ENCODE measurements around the gene KCNA3. TPM values are rescaled to one million over a fixed set of nuclear protein-coding genes. Genes with fewer than 3 reads are reported as not detected.

The KCNA3 gene
- total and polyA plus RNA-seq, 2 donors: 4.6 to 22.9 TPM

GRCh38 chr1:110638556-110638955 lies 36.2 kb downstream of the KCNA3 start:
- no peaks in the 10 kb centered on the region for H3K27me3 ChIP-seq (ENCODE audit: control insufficient read depth in 2 of 2, insufficient read depth in 1 of 2, low read length in 1 of 2)
- DNase-seq (ENCODE audit: low read depth in 6 of 9, low spot score in 9 of 9): peak in 1 of 9 donors; percentile 72
- no peaks in the 10 kb centered on the region for H3K36me3 ChIP-seq (ENCODE audit: control insufficient read depth in 2 of 2, insufficient read depth in 2 of 2, low read length in 1 of 2)
- peak overlapping the region; percentile 64 to 96 for H3K27ac ChIP-seq (ENCODE audit: low read depth in 1 of 2, low read length in 1 of 2)
- peaks cover 58 to 80% of the 10 kb centered on the region in 2 donors for H3K4me1 ChIP-seq (ENCODE audit: control insufficient read depth in 2 of 2, insufficient read depth in 2 of 2, low read length in 2 of 2)
- no peak overlapping the region for H3K4me3 ChIP-seq (ENCODE audit: low read length in 2 of 2)
- WGBS: 58% methylated on average over 6 of the region's 6 CpGs
- H3K9me3 ChIP-seq (ENCODE audit: control insufficient read depth in 2 of 2, insufficient read depth in 1 of 2, low read length in 1 of 2): no peaks in the 10 kb centered on the region

GRCh38 chr1:110638058-110638457 lies 36.7 kb downstream of the KCNA3 start:
- H3K27ac ChIP-seq (ENCODE audit: low read depth in 1 of 2, low read length in 1 of 2): peak overlapping the region; percentile 19 to 96
- no peak for DNase-seq (ENCODE audit: low read depth in 6 of 9, low spot score in 9 of 9)

GRCh38 chr1:110637475-110637874 lies 37.3 kb downstream of the KCNA3 start:
- Histone ChIP-seq H3K4me1 (ENCODE audit: control insufficient read depth in 2 of 2, insufficient read depth in 2 of 2, low read length in 2 of 2) (peaks cover 67 to 87% of the 10 kb centered on the region in 2 donors), H3K27ac (ENCODE audit: low read depth in 1 of 2, low read length in 1 of 2) (peak overlapping the region; percentile 62 to 96), H3K9me3 (ENCODE audit: control insufficient read depth in 2 of 2, insufficient read depth in 1 of 2, low read length in 1 of 2) (no peaks in the 10 kb centered on the region), H3K36me3 (ENCODE audit: control insufficient read depth in 2 of 2, insufficient read depth in 2 of 2, low read length in 1 of 2) (no peaks in the 10 kb centered on the region), H3K27me3 (ENCODE audit: control insufficient read depth in 2 of 2, insufficient read depth in 1 of 2, low read length in 1 of 2) (no peaks in the 10 kb centered on the region), H3K4me3 (ENCODE audit: low read length in 2 of 2) (no peak overlapping the region)
- peak in 1 of 9 donors; percentile 47 for DNase-seq (ENCODE audit: low read depth in 6 of 9, low spot score in 9 of 9)
- WGBS: 73% methylated on average over 3 of the region's 3 CpGs

More at GRCh38 chr1:110638058-110638457, 36.7 kb downstream of the KCNA3 start:
- Histone ChIP-seq H3K4me3 (ENCODE audit: low read length in 2 of 2) (no peak overlapping the region), H3K4me1 (ENCODE audit: control insufficient read depth in 2 of 2, insufficient read depth in 2 of 2, low read length in 2 of 2) (peaks cover 61 to 81% of the 10 kb centered on the region in 2 donors), H3K36me3 (ENCODE audit: control insufficient read depth in 2 of 2, insufficient read depth in 2 of 2, low read length in 1 of 2) (no peaks in the 10 kb centered on the region), H3K27me3 (ENCODE audit: control insufficient read depth in 2 of 2, insufficient read depth in 1 of 2, low read length in 1 of 2) (no peaks in the 10 kb centered on the region), H3K9me3 (ENCODE audit: control insufficient read depth in 2 of 2, insufficient read depth in 1 of 2, low read length in 1 of 2) (no peaks in the 10 kb centered on the region)
- WGBS: 67% methylated on average over 2 of the region's 2 CpGs

- Histone ChIP-seq H3K4me1 (ENCODE audit: control insufficient read depth in 2 of 2, insufficient read depth in 2 of 2, low read length in 2 of 2) (peaks cover 77 to 94% of the 10 kb centered on the region in 2 donors), H3K36me3 (ENCODE audit: control insufficient read depth in 2 of 2, insufficient read depth in 2 of 2, low read length in 1 of 2) (no peaks in the 10 kb centered on the region), H3K9me3 (ENCODE audit: control insufficient read depth in 2 of 2, insufficient read depth in 1 of 2, low read length in 1 of 2) (no peaks in the 10 kb centered on the region), H3K4me3 (ENCODE audit: low read length in 2 of 2) (peak overlapping the region; percentile 5 to 9), H3K27me3 (ENCODE audit: control insufficient read depth in 2 of 2, insufficient read depth in 1 of 2, low read length in 1 of 2) (no peaks in the 10 kb centered on the region), H3K27ac (ENCODE audit: low read depth in 1 of 2, low read length in 1 of 2) (peak overlapping the region; percentile 91 to 96)
- DNase-seq (ENCODE audit: low read depth in 6 of 9, low spot score in 9 of 9): peak in 4 of 9 donors; percentile 67 to 88 (median 68)
- 27% methylated on average over 4 of the region's 4 CpGs for WGBS
Measured at GRCh38 chr1:110636149-110636935, 38.4 kb downstream of the KCNA3 start.

- no peak for DNase-seq (ENCODE audit: low read depth in 6 of 9, low spot score in 9 of 9)
- peak overlapping the region; percentile 88 to 96 for H3K27ac ChIP-seq (ENCODE audit: low read depth in 1 of 2, low read length in 1 of 2)
Measured at GRCh38 chr1:110635434-110635833, 39.3 kb downstream of the KCNA3 start.

GRCh38 chr1:110634455-110635311 lies 40.1 kb downstream of the KCNA3 start:
- WGBS: 69% methylated on average over 7 of the region's 7 CpGs
- H3K36me3 ChIP-seq (ENCODE audit: control insufficient read depth in 2 of 2, insufficient read depth in 2 of 2, low read length in 1 of 2): no peaks in the 10 kb centered on the region
- H3K4me3 ChIP-seq (ENCODE audit: low read length in 2 of 2): no peak overlapping the region
- H3K9me3 ChIP-seq (ENCODE audit: control insufficient read depth in 2 of 2, insufficient read depth in 1 of 2, low read length in 1 of 2): no peaks in the 10 kb centered on the region
- H3K27me3 ChIP-seq (ENCODE audit: control insufficient read depth in 2 of 2, insufficient read depth in 1 of 2, low read length in 1 of 2): no peaks in the 10 kb centered on the region
- peak in 1 of 9 donors; percentile 63 for DNase-seq (ENCODE audit: low read depth in 6 of 9, low spot score in 9 of 9)
- peak overlapping the region; percentile 80 to 96 for H3K27ac ChIP-seq (ENCODE audit: low read depth in 1 of 2, low read length in 1 of 2)
- peaks cover 79 to 92% of the 10 kb centered on the region in 2 donors for H3K4me1 ChIP-seq (ENCODE audit: control insufficient read depth in 2 of 2, insufficient read depth in 2 of 2, low read length in 2 of 2)

More at GRCh38 chr1:110635434-110635833, 39.3 kb downstream of the KCNA3 start:
- Histone ChIP-seq H3K4me1 (ENCODE audit: control insufficient read depth in 2 of 2, insufficient read depth in 2 of 2, low read length in 2 of 2) (peaks cover 77 to 99% of the 10 kb centered on the region in 2 donors), H3K9me3 (ENCODE audit: control insufficient read depth in 2 of 2, insufficient read depth in 1 of 2, low read length in 1 of 2) (no peaks in the 10 kb centered on the region), H3K27me3 (ENCODE audit: control insufficient read depth in 2 of 2, insufficient read depth in 1 of 2, low read length in 1 of 2) (no peaks in the 10 kb centered on the region), H3K4me3 (ENCODE audit: low read length in 2 of 2) (no peak overlapping the region), H3K36me3 (ENCODE audit: control insufficient read depth in 2 of 2, insufficient read depth in 2 of 2, low read length in 1 of 2) (no peaks in the 10 kb centered on the region)
- 95% methylated on average over 2 of the region's 2 CpGs for WGBS

- DNase-seq (ENCODE audit: low read depth in 6 of 9, low spot score in 9 of 9): no peak
- Histone ChIP-seq H3K27ac (ENCODE audit: low read depth in 1 of 2, low read length in 1 of 2) (peak overlapping the region; percentile 80 to 96), H3K36me3 (ENCODE audit: control insufficient read depth in 2 of 2, insufficient read depth in 2 of 2, low read length in 1 of 2) (no peaks in the 10 kb centered on the region), H3K9me3 (ENCODE audit: control insufficient read depth in 2 of 2, insufficient read depth in 1 of 2, low read length in 1 of 2) (no peaks in the 10 kb centered on the region), H3K4me3 (ENCODE audit: low read length in 2 of 2) (no peak overlapping the region), H3K4me1 (ENCODE audit: control insufficient read depth in 2 of 2, insufficient read depth in 2 of 2, low read length in 2 of 2) (peaks cover 80 to 86% of the 10 kb centered on the region in 2 donors), H3K27me3 (ENCODE audit: control insufficient read depth in 2 of 2, insufficient read depth in 1 of 2, low read length in 1 of 2) (no peaks in the 10 kb centered on the region)
- 89% methylated on average over 1 of the region's 1 CpG for WGBS
Measured at GRCh38 chr1:110634086-110634454, 40.7 kb downstream of the KCNA3 start.

- Histone ChIP-seq H3K36me3 (ENCODE audit: control insufficient read depth in 2 of 2, insufficient read depth in 2 of 2, low read length in 1 of 2) (no peaks in the 10 kb centered on the region), H3K4me3 (ENCODE audit: low read length in 2 of 2) (no peak overlapping the region), H3K9me3 (ENCODE audit: control insufficient read depth in 2 of 2, insufficient read depth in 1 of 2, low read length in 1 of 2) (no peaks in the 10 kb centered on the region), H3K27ac (ENCODE audit: low read depth in 1 of 2, low read length in 1 of 2) (peak overlapping the region in 1 of 2 donors; percentile 96), H3K27me3 (ENCODE audit: control insufficient read depth in 2 of 2, insufficient read depth in 1 of 2, low read length in 1 of 2) (no peaks in the 10 kb centered on the region), H3K4me1 (ENCODE audit: control insufficient read depth in 2 of 2, insufficient read depth in 2 of 2, low read length in 2 of 2) (peaks cover 79 to 84% of the 10 kb centered on the region in 2 donors)
- DNase-seq (ENCODE audit: low read depth in 6 of 9, low spot score in 9 of 9): no peak
- WGBS: 93% methylated on average over 2 of the region's 2 CpGs
Measured at GRCh38 chr1:110633646-110634030, 41.1 kb downstream of the KCNA3 start.
